GM12874 (cell line): ENCODE measurements around the gene ZNF266.

Experiments used
- CTCF ChIP-seq: IDR thresholded peaks from 2 replicates; pipeline ENCODE4 v1.5.1; 2011; ENCODE audit warnings: low read depth, mild to moderate bottlenecking, control low read depth, low read length, moderate library complexity; ENCODE audit not compliant: insufficient read depth

ZNF266 gene

DNA sequence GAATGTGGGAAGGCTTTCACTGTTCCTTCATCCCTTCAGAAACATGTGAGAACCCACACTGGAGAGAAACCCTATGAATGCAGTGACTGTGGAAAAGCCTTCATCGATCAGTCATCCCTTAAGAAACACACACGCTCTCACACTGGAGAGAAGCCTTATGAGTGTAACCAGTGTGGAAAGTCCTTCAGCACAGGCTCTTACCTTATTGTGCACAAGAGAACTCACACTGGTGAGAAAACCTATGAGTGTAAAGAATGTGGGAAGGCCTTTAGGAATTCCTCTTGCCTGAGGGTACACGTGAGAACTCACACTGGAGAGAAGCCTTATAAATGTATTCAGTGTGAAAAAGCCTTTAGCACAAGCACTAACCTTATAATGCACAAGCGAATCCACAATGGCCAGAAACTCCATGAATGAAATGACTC lies 54.0 kb downstream of the ZNF266 start:
- no peak for TF ChIP-seq CTCF

DNA sequence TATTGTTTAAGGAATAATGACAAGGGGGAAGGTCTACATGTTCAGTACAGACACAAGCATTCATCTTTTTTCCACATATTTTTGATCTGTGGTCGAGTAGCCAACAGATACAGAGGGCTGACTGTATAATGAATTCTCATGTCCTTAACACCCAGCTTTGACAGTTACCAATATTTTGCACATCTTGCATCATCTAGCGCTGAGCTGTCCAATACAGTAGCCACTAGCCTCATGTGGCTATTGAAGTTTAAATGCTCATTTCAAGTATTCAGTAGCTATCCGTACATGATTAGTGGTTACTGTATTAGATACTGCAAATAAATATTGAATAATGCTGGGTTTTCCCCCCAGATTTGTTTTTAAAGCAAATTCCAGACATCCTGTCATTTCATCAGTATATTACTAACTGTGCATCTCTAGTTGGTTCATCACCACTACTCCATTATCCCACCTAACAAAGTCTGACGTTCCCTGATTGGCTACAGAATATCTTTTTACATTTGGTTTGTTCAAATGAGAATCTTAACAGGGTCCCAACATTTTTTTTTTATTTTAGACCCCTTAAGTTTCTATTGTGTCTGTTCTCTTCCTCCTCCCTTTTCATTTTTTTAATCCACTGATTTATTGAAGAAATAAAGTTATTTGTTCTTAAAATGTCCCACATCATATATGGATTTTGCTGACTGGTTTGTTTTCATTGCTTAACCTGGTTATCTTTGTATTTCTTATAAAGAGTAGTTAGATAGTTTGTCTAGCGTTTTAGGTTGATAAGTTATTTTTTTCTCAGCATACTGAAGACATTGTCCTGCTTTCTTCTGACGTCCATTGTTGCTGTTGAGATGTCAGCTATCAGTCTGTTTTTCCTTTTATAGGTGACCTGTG lies 64.4 kb downstream of the ZNF266 start:
- TF ChIP-seq CTCF: no peak

DNA sequence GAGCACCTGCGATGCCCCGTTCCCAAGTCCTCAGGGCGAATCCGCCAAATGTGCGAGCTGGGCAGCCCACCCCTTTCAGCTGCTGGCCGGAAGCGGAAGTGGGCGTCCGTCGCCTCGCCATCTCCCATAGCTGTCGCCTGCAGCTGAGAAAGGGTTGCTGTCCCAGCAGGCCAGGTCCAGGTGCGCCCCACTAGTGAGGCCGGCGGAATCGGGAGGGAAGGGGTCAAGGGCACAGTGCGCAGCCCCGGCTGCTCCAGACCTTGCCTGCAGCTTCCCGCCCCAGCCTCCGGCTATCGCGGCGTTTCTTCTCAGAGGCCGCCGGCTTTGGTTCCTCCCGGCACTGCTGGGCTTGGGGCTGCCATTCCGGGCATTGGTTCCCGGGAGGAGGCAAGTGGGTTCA lies 72.5 kb downstream of the ZNF266 start, which contains the start of gene ZNF177:
Gene ZNF177, plus strand, starts transcription at position 109 of the 400 bp plus-strand sequence. CDS start 15,299 bp downstream, outside the sequence.
- TF ChIP-seq CTCF: no peak
